ENCODE measurements around the gene SAA4. TPM values are rescaled to one million over a fixed set of nuclear protein-coding genes. Genes with fewer than 3 reads are reported as not detected.
A peak's percentile ranks its signal among the peaks of the same experiment; 100 is the strongest.
"Not testable (repeated sequence)": the region's sequence is repeated elsewhere in the genome, so short reads cannot be mapped to it uniquely, and the experiment has no call there.

SAA4 gene
- total RNA-seq, 1 experiment from 2014 or later: not detected

- RAD21 ChIA-PET (ENCODE audit: low non-redundant PET in 1 of 2, low total read pairs in 2 of 2, uncharacterized antibody in 2 of 2, unreplicated experiment in 2 of 2): no interaction called here
- TF ChIP-seq RAD21 (IDR thresholded peaks at IDR 0.05; ENCODE audit: low read depth) (no peak), SIN3A (IDR thresholded peaks at IDR 0.05; ENCODE audit: low read depth) (no peak), EZH2phosphoT487 (IDR thresholded peaks at IDR 0.05; ENCODE audit: borderline replicate concordance) (no peak), JUND (IDR thresholded peaks at IDR 0.05) (no peak), ZNF274 (IDR thresholded peaks at IDR 0.05; ENCODE audit: low read depth, low read length) (no peak), SP1 (IDR thresholded peaks at IDR 0.05; ENCODE audit: low read depth) (no peak)
These were observed 33.5 kb upstream of the SAA4 start for GRCh38 chr11:18270102-18270501.

GRCh38 chr11:18269252-18269651 is 32.6 kb upstream of the SAA4 start:
- H3K9ac ChIP-seq (ENCODE audit: low read length); H3K4me1 ChIP-seq (ENCODE audit: control insufficient read depth in 1 of 2, insufficient read depth in 2 of 2, low read length in 2 of 2); CTCF ChIA-PET; DNase-seq (ENCODE audit: low read depth, low spot score); H4K20me1 ChIP-seq (ENCODE audit: insufficient read depth); intact Hi-C loops (cut with micrococcal nuclease); H3K27ac ChIP-seq (ENCODE audit: low read depth, low read length); RAD21 ChIA-PET (ENCODE audit: low non-redundant PET in 1 of 2, low total read pairs in 2 of 2, uncharacterized antibody in 2 of 2, unreplicated experiment in 2 of 2); H3K9me2 ChIP-seq (ENCODE audit: insufficient read depth); H3K4me2 ChIP-seq (ENCODE audit: low read length); H2AFZ ChIP-seq (ENCODE audit: low read depth, low read length, poor library complexity, severe bottlenecking); H3K9me3 ChIP-seq (ENCODE audit: control insufficient read depth in 1 of 2, insufficient read depth in 1 of 2, low read depth in 1 of 2, low read length in 2 of 2); H3K4me3 ChIP-seq (replicated peaks in 1 of 2; ENCODE audit: low read depth in 1 of 2, low read length in 2 of 2); H3K36me3 ChIP-seq (ENCODE audit: control insufficient read depth in 1 of 2, insufficient read depth in 2 of 2, low read length in 2 of 2); BruUV-seq (replicated peaks); H3K79me2 ChIP-seq (ENCODE audit: insufficient read depth, low read length); H3K27me3 ChIP-seq (ENCODE audit: insufficient read depth, low read length); POLR2A ChIA-PET: not testable (repeated sequence)
- 0 out of 2 replicates have a peak, but pooled peaks have one; percentile 22 for ATAC-seq

More at GRCh38 chr11:18270102-18270501, 33.5 kb upstream of the SAA4 start:
- H4K20me1 ChIP-seq (ENCODE audit: insufficient read depth): no peaks in the 10 kb centered on the region
- ChIA-PET CTCF (interaction anchor here (1.0 kb wide), 1 partner anchor 26 kb away, joined by 4 read pairs; no protein-coding TSS in a partner anchor), POLR2A (no interaction called here)
- H3K27ac ChIP-seq (ENCODE audit: low read depth, low read length): no peak overlapping the region
- H3K9me3 ChIP-seq (ENCODE audit: control insufficient read depth in 1 of 2, insufficient read depth in 1 of 2, low read depth in 1 of 2, low read length in 2 of 2): no peaks in the 10 kb centered on the region
- no peak overlapping the region for H3K4me2 ChIP-seq (ENCODE audit: low read length)
- no peaks in the 10 kb centered on the region for H3K79me2 ChIP-seq (ENCODE audit: insufficient read depth, low read length)
- intact Hi-C loops (cut with micrococcal nuclease): no loop called here
- no TSS peak for BruUV-seq (replicated peaks)
- H3K36me3 ChIP-seq (ENCODE audit: control insufficient read depth in 1 of 2, insufficient read depth in 2 of 2, low read length in 2 of 2): no peaks in the 10 kb centered on the region
- H3K27me3 ChIP-seq (ENCODE audit: insufficient read depth, low read length): no peaks in the 10 kb centered on the region
- DNase-seq (ENCODE audit: low read depth, low spot score) (no peak), ATAC-seq (no peak)
- no peak overlapping the region for H3K9ac ChIP-seq (ENCODE audit: low read length)
- H2AFZ ChIP-seq (ENCODE audit: low read depth, low read length, poor library complexity, severe bottlenecking): no peak overlapping the region
- H3K4me1 ChIP-seq (ENCODE audit: control insufficient read depth in 1 of 2, insufficient read depth in 2 of 2, low read length in 2 of 2): no peaks in the 10 kb centered on the region
- no peak overlapping the region for H3K4me3 ChIP-seq (replicated peaks in 1 of 2; ENCODE audit: low read depth in 1 of 2, low read length in 2 of 2)
- no peaks in the 10 kb centered on the region for H3K9me2 ChIP-seq (ENCODE audit: insufficient read depth)

GRCh38 chr11:18267335-18268133 is 30.9 kb upstream of the SAA4 start:
- H3K27ac ChIP-seq (ENCODE audit: low read depth, low read length); H3K4me2 ChIP-seq (ENCODE audit: low read length); intact Hi-C loops (cut with micrococcal nuclease); H3K9ac ChIP-seq (ENCODE audit: low read length); H3K79me2 ChIP-seq (ENCODE audit: insufficient read depth, low read length); H3K4me3 ChIP-seq (replicated peaks in 1 of 2; ENCODE audit: low read depth in 1 of 2, low read length in 2 of 2); CTCF ChIA-PET; BruUV-seq (replicated peaks); POLR2A ChIA-PET; H2AFZ ChIP-seq (ENCODE audit: low read depth, low read length, poor library complexity, severe bottlenecking); H3K36me3 ChIP-seq (ENCODE audit: control insufficient read depth in 1 of 2, insufficient read depth in 2 of 2, low read length in 2 of 2); RAD21 ChIA-PET (ENCODE audit: low non-redundant PET in 1 of 2, low total read pairs in 2 of 2, uncharacterized antibody in 2 of 2, unreplicated experiment in 2 of 2); DNase-seq (ENCODE audit: low read depth, low spot score); H3K27me3 ChIP-seq (ENCODE audit: insufficient read depth, low read length); H3K9me3 ChIP-seq (ENCODE audit: control insufficient read depth in 1 of 2, insufficient read depth in 1 of 2, low read depth in 1 of 2, low read length in 2 of 2); H3K9me2 ChIP-seq (ENCODE audit: insufficient read depth); H3K4me1 ChIP-seq (ENCODE audit: control insufficient read depth in 1 of 2, insufficient read depth in 2 of 2, low read length in 2 of 2); H4K20me1 ChIP-seq (ENCODE audit: insufficient read depth): not testable (repeated sequence)
- 0 out of 2 replicates have a peak, but pooled peaks have one; percentile 26 for ATAC-seq

Data from HCT116 (cell line).